Measurements from ENCODE around the gene FNDC3A. TPM values are rescaled to one million over a fixed set of nuclear protein-coding genes. Genes with fewer than 3 reads are reported as not detected.
"Not testable (repeated sequence)": the region's sequence is repeated elsewhere in the genome, so short reads cannot be mapped to it uniquely, and the experiment has no call there.

FNDC3A gene
- polyA plus RNA-seq, 10 donors, result 32.3 to 49.9 (median 38.8) TPM

DNA sequence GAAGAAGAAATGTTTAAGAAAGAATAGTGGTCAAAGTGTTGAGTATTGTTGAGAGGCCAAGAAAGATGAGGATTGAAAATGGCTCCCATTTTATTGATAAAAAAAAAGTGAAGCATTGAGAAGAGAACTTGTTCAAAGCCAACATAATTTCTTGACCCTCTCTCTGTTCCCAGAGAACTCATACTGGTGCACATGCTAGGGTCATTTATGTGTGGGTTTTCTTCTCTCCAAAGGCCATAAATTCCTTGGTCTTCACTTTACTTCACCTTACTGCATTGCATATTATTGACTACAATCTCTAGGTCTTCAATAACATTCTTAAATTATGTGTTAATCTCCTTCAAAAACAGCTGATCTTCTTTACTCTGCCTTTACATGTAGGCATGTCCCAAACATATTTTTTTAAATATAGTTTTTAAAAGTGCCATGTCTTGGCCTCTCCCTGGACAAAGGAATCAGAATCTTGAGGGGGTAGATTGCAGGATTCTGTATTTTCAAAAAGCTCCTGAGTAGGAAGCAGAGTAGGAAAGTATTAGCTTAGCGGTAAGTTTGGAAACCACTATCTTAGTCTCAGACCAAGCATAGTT, 1.8 kb upstream of the FNDC3A start:
- DNase-seq, result no peak

DNA sequence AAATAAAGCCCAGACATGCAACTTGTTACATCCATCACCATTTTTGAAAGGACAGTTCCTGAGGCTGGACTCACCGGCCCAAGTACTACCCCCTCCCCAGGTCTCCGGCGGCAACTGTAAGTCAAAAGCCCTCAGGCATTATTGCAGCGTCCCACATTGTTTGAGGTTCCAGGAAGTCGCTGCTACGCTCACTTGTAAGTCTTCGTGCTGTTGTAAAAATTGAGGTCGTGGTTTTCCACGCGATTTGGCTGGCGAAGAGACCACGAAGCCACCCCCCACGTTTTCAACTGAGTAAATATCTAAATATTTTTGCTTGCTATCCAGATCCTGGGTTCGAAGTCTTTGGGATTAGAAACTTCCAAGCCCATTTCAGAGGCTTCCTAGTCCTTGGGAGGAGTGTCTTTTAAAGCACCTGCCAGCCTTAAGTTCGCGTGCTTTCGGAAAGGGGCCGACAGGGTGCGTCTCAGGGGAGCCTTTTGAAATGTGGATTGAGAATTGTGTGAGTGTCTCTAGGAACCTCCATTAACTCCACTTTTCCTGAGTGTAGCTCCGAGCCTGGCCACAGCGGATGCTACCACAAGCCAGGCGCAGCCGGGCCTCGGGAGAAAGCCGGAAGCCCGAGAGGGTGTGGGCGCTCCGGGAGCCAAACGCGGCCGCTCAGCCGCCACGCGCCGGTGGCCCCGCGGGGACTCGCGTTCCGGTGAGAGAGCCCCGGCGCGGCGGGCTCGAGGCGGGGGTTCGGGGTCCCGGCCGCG, 434 bp upstream of the FNDC3A start:
- DNase-seq, result peak; percentile 24 to 88 (median 69)

- peak; percentile 22 to 81 (median 63) for DNase-seq
Observed at GRCh38 chr13:48976576-48977285, 1.0 kb downstream of the FNDC3A start.

DNA sequence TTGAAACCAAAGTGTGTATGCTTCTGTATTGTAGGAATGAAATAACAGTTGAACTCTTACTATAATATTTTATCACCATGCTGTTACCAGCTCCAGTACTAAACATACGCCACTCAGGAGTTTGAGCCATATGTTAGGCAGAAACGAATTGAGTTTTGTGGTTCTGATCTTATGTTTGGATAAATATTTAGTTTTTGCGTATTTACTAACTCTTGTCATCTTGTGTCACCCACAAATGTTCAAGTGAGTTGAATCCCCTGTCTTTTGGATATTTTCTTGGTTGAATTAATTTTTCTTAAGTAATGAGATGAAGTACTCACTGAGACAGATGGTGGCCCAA, 1.5 kb downstream of the FNDC3A start:
- peak in 2 of 3 donors; percentile 16 to 21 for DNase-seq

GRCh38 chr13:48977973-48978372, 2.3 kb downstream of the FNDC3A start:
- no peak for DNase-seq

DNA sequence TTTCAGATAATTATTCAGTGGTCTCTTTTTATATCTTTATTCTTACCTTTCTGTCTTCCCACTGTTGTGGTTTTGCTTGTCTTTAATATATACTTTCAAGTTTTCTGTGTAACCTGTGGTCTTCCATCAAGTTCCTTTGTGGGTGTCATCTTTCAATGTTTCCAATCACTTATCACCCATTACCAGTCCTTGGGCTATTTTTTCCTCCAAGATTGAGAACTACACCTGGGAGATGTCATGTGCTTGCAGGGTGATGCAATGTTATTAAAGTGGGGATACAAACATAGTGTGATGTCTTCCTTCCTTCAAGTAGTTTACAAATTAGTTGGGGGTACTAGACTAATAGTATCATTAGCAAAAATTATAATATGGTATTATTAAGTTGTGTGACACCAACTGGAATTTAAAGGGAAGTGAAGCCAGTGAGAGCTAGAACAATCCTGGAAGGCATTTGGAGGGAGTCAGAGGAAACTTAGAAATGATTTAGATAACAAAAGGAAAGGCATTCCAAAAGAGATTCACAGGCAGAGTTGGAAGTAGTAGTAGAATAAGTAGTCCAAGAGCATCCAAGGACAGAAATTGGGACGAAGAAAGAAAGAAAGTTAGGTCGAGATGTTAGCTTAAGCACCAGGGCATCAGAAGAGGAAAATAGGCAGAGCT, 3.4 kb downstream of the FNDC3A start:
- no peak for DNase-seq

DNA sequence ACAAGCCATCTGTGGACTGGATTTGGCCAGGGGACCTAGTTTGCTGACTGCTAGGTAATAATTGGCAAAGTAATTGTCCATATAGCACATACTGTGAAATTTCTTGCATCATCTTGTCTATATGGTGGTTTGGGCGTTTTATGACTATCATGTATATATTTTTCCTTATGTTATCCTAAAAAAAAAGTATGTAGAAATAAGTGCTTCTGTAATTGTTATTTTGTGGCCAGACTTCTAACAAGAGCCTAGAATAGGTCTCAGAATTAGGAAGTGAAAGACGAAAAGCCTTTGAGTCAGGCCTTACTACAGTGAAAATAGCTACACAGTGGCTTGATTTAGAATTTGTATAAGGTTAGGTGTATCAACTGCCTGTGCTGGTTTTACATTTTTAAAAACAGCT, 4.2 kb downstream of the FNDC3A start:
- no peak for DNase-seq

- DNase-seq, result no peak
Observed at GRCh38 chr13:48983331-48983730, 7.6 kb downstream of the FNDC3A start.

- DNase-seq, result no peak
Observed at GRCh38 chr13:48985756-48986155, 10.0 kb downstream of the FNDC3A start.

GRCh38 chr13:48990900-48991299, 15.2 kb downstream of the FNDC3A start:
- no peak for DNase-seq

DNA sequence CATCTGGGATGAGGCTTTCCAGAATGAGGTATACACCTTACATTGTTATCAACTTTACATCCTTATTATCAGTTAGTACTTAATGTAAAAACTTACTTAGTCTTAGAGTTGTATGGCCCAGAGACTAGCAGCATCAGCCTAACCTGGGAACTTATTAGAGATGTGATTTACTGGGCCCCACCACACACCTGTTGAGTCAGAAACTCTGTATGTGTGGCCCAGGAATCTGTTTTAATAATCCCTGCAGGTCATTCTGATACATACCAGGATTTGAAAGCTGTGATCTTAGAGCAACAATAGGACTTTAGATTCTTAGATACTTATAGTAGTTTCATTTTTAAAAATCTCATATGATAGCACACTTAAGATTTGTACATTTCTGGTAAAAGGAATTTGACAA, 17.4 kb downstream of the FNDC3A start:
- no peak for DNase-seq

DNA sequence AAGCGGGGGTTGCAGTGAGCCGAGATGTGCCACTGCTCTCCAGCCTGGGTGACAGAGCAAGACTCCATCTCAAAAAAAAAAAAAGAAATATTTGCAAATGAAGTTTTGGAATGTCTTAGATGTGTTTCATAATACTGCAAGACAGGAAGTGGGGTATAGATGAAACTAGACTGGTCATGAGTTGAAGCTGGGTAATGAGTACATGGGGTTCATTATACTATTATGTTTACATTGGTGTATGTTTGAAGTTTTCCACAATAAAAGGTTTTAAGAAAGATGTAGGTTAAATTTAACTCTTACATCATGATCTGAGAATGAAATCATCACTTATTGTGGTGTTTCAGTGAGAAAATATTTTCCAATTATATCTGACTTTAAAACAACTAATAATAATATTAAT, 19.0 kb downstream of the FNDC3A start:
- no peak for DNase-seq

GRCh38 chr13:48998641-48999292, 23.1 kb downstream of the FNDC3A start:
- no peak for DNase-seq

DNA sequence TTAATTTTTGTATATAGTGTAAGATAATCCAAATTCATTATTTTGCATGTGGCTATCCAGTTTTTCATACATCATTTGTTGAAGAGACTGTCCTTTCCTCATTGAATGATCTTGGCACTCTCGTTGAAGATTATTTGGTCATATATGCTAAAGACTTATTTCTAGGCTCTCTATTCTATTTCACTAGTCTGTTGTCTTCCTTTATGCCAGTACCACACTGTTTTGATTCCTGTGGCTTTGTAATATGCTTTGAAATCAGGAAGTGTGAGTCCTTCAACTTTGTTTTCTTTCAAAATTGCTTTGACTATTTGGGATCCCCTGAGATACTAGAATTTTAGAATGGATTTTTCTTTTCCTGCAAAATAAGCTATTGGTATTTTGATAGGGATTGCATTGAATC, 24.5 kb downstream of the FNDC3A start:
- DNase-seq, result no peak

DNA sequence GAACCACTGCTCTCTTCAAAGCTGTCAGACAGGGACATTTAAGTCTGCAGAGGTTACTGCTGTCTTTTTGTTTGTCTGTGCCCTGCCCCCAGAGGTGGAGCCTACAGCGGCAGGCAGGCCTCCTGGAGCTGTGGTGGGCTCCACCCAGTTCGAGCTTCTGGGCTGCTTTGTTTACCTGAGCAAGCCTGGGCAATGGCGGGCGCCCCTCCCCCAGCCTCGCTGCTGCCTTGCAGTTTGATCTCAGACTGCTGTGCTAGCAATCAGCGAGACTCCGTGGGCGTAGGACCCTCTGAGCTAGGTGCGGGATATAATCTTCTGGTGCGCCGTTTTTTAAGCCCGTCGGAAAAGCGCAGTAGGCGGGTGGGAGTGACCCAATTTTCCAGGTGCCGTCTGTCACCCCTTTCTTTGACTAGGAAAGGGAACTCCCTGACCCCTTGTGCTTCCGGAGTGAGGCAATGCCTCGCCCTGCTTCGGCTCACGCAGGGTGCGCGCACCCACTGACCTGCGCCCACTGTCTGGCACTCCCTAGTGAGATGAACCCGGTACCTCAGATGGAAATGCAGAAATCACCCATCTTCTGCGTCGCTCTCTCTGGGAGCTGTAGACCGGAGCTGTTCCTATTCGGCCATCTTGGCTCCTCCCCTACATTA, 43.4 kb downstream of the FNDC3A start:
- DNase-seq, result not testable (repeated sequence)

DNA sequence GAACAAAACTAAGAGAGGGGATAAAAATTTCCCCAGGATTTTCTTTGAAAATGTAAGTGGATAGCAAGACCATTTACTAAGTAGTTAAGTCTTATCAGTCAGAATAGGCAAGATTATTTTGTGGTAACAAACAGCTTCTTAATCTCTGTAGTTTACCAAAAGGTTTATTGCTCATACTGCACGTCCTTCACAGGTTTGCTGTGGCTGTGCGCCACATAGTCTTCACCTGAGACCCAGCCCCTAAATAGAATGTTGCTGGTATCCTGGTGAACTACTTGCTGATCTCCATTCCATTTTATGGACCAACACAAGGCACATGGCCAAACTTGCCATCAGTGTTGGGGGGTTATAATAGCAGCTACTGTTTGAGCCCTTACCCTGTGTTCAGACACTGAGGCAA, 44.6 kb downstream of the FNDC3A start:
- DNase-seq, result no peak

DNA sequence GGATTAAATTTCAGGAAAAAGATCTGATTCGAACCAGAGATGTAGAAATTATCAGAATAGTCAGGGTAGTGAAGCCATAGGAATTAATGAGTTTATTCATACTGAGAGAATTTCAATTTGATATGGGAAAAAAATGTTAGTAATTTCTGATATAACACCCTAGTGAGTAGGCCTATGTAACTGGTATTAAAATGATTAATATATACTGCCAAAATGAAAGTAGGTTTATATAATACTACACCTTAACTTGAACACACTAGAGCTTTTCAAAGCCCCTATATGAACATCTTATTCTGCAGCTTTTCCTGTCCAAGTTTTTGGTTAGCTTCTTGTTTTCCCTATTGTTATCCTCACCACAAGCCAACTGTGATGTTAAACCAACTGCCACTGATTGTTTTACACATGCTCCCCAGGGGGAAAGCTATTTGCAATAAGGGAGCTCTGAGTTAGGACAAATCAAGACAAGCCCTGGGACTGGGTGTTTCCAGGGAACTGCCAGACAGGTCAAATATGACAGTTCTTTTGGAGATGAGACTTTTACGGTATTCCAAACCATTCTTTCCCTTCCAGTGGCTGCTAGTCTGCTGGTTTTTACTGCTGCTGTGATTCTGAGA, 45.3 kb downstream of the FNDC3A start:
- DNase-seq, result no peak

DNA sequence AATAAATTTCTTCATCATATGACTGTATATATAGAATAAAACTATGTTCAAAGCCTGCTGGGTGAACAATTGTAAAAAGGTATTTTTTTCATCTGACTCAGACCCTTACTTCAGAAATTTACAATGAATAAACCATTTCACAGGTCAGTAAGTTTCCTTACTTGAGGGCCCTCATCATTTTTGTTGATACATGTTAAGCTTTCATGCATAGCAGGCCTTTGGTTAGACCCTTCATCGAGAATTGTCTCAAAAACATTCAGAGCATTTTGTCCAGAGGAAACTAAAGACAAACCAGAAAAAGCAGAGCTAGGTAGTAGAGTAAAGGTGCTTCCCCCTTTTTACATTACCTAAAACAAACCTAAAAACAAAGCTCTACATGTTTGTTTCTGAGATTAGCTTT, 46.2 kb downstream of the FNDC3A start:
- no peak for DNase-seq

- peak in 1 of 3 donors; percentile 8 for DNase-seq
Observed at GRCh38 chr13:49022472-49023144, 46.9 kb downstream of the FNDC3A start.

- DNase-seq, result peak in 1 of 3 donors; percentile 48
Observed at GRCh38 chr13:49023431-49023830, 47.7 kb downstream of the FNDC3A start.

Data from muscle of back (tissue), 11 donors.